Activated B cell treated with CpG ODN at 0.5 μM for 24 hours (primary cell): ENCODE results near the gene SIRPD. TPM values are rescaled to one million over a fixed set of nuclear protein-coding genes. Genes with fewer than 3 reads are reported as not detected.

Experiments
- ATAC-seq: fragments of 200-7000 bp; cut with Tn5 transposase; one replicate; pipeline ENCODE4 v1.10.0; 2021; ENCODE audit warnings: low read depth, mild to moderate bottlenecking, moderate library complexity
- CTCF ChIA-PET: fragments of 350-600 bp; sonication (Branson Sonifier 250); formaldehyde crosslinking; loops from one replicate; lab custom pipeline; 2021; ENCODE audit warnings: antibody characterized with exemption; lab: Charles Lee
- POLR2A ChIA-PET: fragments of 350-600 bp; sonication (Branson Sonifier 250); formaldehyde crosslinking; loops from one replicate; lab custom pipeline; 2021; ENCODE audit warnings: antibody characterized with exemption; lab: Charles Lee
- DNase-seq: peaks from one replicate; pipeline ENCODE4 v3.0.0; 2022
- H3K27ac Mint-ChIP-seq: one replicate; pipeline ENCODE4 v1.8.0; 2020; ENCODE audit warnings: mixed read lengths
- H3K27me3 Mint-ChIP-seq: one replicate; pipeline ENCODE4 v1.8.0; 2021; ENCODE audit warnings: mixed read lengths
- H3K36me3 Mint-ChIP-seq: one replicate; pipeline ENCODE4 v1.8.0; 2021; ENCODE audit warnings: low read depth, mixed read lengths
- H3K4me1 Mint-ChIP-seq: one replicate; pipeline ENCODE4 v1.8.0; 2021; ENCODE audit warnings: mixed read lengths
- H3K4me3 Mint-ChIP-seq: one replicate; pipeline ENCODE4 v1.8.0; 2020; ENCODE audit warnings: mild to moderate bottlenecking, mixed read lengths
- H3K9me3 Mint-ChIP-seq: one replicate; pipeline ENCODE4 v1.8.0; 2020; ENCODE audit warnings: mixed read lengths
- intact Hi-C: fragments of 100-400 bp; cut with micrococcal nuclease; formaldehyde crosslinking; loops from one replicate; pipeline ENCODE4 v1.15.1; 2024
- total RNA-seq: library from RNA; stranded (reverse); gene quantifications from 2 replicates; pipeline ENCODE4 v1.2.3, GENCODE V29; 2022
- TF ChIP-seq, protein P1 (sequence below): fragments of 200-600 bp; IDR thresholded peaks from one replicate; pipeline ENCODE4 v1.8.0; 2022; ENCODE audit warnings: antibody characterized with exemption, mild to moderate bottlenecking

SIRPD gene
- total RNA-seq, 1 donor from 2014 or later, result not detected

- DNase-seq (no peak), ATAC-seq (no peak)
- Mint-ChIP-seq H3K4me1 (peaks cover 5% of the 10 kb centered on the region), H3K9me3 (peaks cover 3% of the 10 kb centered on the region), H3K4me3 (no peak overlapping the region), H3K27me3 (peaks cover 16% of the 10 kb centered on the region), H3K36me3 (no peaks in the 10 kb centered on the region), H3K27ac (no peak overlapping the region)
- POLR2A ChIA-PET, result no interaction called here
- CTCF ChIA-PET, result no interaction called here
- intact Hi-C loops, result no loop called here
- TF ChIP-seq, protein P1, sequence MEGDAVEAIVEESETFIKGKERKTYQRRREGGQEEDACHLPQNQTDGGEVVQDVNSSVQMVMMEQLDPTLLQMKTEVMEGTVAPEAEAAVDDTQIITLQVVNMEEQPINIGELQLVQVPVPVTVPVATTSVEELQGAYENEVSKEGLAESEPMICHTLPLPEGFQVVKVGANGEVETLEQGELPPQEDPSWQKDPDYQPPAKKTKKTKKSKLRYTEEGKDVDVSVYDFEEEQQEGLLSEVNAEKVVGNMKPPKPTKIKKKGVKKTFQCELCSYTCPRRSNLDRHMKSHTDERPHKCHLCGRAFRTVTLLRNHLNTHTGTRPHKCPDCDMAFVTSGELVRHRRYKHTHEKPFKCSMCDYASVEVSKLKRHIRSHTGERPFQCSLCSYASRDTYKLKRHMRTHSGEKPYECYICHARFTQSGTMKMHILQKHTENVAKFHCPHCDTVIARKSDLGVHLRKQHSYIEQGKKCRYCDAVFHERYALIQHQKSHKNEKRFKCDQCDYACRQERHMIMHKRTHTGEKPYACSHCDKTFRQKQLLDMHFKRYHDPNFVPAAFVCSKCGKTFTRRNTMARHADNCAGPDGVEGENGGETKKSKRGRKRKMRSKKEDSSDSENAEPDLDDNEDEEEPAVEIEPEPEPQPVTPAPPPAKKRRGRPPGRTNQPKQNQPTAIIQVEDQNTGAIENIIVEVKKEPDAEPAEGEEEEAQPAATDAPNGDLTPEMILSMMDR, result no peak
Measured at GRCh38 chr20:1562622-1563021, 5.1 kb upstream of the SIRPD start.

GRCh38 chr20:1561350-1561749, 3.8 kb upstream of the SIRPD start:
- Mint-ChIP-seq H3K4me1 (peaks cover 5% of the 10 kb centered on the region), H3K4me3 (no peak overlapping the region), H3K27me3 (peaks cover 15% of the 10 kb centered on the region), H3K27ac (no peak overlapping the region), H3K36me3 (no peaks in the 10 kb centered on the region), H3K9me3 (peaks cover 3% of the 10 kb centered on the region)
- DNase-seq, result no peak
- intact Hi-C loops, result no loop called here
- POLR2A ChIA-PET, result no interaction called here
- CTCF ChIA-PET, result no interaction called here
- TF ChIP-seq, protein P1, result no peak
- ATAC-seq, result no peak

DNA sequence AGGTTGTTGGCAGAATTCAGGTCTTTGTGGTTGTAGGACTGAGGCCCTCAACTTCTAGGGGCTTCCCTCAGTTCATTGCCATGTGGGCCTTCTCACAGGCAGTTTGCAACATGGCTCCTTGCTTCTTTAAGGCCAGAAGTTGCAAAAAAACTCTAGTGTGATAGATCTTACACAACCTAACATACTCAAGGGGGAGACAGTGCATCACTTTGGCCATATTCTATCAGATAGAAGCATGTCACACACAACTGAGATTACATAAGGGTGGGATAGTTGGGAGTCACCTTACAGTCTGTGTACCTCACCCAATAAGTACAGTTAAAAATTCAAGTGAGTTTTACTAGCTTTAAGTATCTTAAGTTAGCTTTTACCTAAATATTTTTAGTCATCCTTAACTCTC, 1.6 kb downstream of the SIRPD start:
- intact Hi-C loops, result no loop called here
- Mint-ChIP-seq H3K27me3 (no peaks in the 10 kb centered on the region), H3K4me3 (no peak overlapping the region), H3K27ac (no peak overlapping the region), H3K9me3 (peaks cover 3% of the 10 kb centered on the region), H3K36me3 (no peaks in the 10 kb centered on the region), H3K4me1 (no peaks in the 10 kb centered on the region)
- POLR2A ChIA-PET, result no interaction called here
- CTCF ChIA-PET, result no interaction called here
- ATAC-seq (no peak), DNase-seq (no peak)
- TF ChIP-seq, protein P1, result no peak

GRCh38 chr20:1539816-1540419, 17.6 kb downstream of the SIRPD start:
- no peak for ATAC-seq
- Mint-ChIP-seq H3K4me3 (no peak overlapping the region), H3K36me3 (no peaks in the 10 kb centered on the region), H3K9me3 (no peaks in the 10 kb centered on the region), H3K4me1 (peaks cover 40% of the 10 kb centered on the region), H3K27me3 (peaks cover 5% of the 10 kb centered on the region), H3K27ac (no peak overlapping the region)
- CTCF ChIA-PET, result no interaction called here
- TF ChIP-seq, protein P1, result no peak
- intact Hi-C loops, result loop anchor here (10.0 kb wide), 2 partner anchors 95 to 185 kb away; no protein-coding TSS in a partner anchor
- DNase-seq, result no peak
- POLR2A ChIA-PET, result no interaction called here

GRCh38 chr20:1538655-1539054, 18.9 kb downstream of the SIRPD start:
- ATAC-seq (no peak), DNase-seq (no peak)
- ChIA-PET POLR2A (no interaction called here), CTCF (interaction anchor here (2.8 kb wide), 1 partner anchor 35 kb away, joined by 13 read pairs; no protein-coding TSS in a partner anchor)
- Mint-ChIP-seq H3K4me1 (peaks cover 41% of the 10 kb centered on the region), H3K27me3 (peaks cover 2% of the 10 kb centered on the region), H3K9me3 (no peaks in the 10 kb centered on the region), H3K4me3 (no peak overlapping the region), H3K27ac (no peak overlapping the region), H3K36me3 (no peaks in the 10 kb centered on the region)
- TF ChIP-seq, protein P1, result no peak
- intact Hi-C loops, result loop anchor here (10.0 kb wide), 2 partner anchors 96 to 186 kb away; no protein-coding TSS in a partner anchor
